OCI-M2 (cell line): ENCODE results near the gene SARNP.
"Not testable (repeated sequence)": the region's sequence is repeated elsewhere in the genome, so short reads cannot be mapped to it uniquely, and the experiment has no call there.

Experiments
- DNase-seq: peaks from one replicate; lab custom pipeline; 2025; ENCODE audit not compliant: unreplicated experiment; lab: John Stamatoyannopoulos, UW

The SARNP gene

DNA sequence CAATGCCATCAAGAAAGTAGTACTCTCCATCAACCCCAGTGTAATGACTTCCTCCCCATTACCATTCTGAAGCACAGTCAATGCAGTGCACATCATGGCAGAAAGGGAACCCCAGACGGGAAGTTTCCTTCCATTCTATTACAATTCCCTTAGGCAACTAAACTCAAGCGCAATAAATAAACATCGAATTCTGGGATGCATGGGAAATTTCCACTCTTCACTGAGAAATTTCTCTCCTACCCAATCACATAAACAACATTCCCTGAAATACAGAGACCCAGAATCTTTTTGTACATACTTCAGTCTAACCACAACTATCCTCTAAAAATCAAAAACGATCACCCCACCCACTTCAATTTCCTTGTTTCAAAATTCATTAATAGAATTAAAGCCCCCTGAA lies 20.0 kb downstream of the SARNP start:
- no peak for DNase-seq

DNA sequence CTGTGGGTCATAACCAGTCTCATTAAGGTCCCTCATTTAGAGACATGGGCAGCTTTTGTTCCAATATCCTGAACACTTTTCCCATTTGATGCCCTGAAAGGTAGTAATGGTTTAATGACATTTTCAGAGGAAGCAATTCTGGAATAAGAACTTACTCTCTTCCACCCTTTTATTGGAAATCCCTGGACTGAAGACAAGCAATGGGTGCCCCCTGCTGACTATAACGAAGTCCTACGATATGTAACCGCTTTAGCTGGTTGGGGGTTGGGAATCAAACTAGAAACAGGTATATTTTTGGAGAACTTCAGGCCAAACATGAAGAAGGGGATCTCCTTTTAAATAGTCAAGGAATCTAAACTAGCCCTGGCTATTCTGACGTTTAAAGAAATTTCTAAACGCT lies 20.5 kb downstream of the SARNP start:
- DNase-seq = no peak

DNA sequence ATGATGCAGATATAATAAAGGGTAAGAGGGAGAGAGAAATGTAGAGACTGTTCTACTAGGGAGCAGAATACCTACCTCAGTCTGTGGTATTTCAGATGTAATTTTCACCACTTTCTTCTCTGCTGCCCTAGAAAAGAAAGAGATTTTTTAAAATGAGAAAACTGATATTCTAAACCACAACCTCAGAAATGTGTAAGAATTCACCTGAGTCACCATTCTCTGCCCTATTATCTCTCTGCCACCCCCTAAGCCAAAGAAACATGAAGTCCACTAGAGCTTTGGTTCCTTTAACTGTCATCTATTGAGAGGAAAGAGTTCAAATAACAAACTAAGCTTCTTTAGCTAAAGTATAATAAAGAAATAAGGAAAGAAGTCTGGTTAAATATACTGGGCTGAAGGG lies 21.6 kb downstream of the SARNP start:
- no peak for DNase-seq

DNA sequence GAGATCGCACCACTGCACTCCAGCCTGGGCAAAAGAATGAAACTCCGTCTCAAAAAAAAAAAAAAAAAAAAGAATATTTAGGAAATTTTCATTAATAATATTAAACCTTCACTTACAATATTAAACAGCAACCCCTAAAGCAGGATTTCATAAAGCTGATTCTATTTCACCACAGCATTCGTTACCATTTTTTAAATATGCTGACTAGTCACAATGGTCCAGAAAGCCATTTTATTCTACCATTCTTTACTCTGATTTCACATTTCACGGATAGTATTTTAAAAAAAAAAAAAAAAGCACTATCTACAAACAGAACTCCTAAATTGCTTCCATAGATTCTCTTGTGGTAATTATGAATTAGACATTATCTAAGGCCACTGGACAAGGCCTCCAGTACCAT lies 27.6 kb downstream of the SARNP start:
- DNase-seq = no peak

DNA sequence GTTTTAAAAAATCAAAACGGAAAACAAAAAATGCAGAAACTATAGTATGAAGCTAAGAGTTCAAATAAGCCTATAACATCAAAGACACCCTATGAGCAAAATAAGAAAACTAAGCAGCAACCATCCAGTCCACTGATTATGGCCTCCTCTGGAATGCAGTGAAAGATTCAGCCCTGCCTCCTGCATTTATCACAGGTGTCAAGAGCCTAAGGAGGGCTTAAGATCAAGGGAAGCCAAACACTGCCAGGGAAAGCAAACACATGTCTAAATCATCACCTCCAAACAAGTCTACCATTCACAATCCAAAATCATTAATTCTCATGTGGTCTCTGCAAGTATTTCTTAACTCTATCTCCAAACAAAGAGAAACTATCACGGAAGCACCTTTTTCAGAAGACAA lies 28.4 kb downstream of the SARNP start:
- no peak for DNase-seq

DNA sequence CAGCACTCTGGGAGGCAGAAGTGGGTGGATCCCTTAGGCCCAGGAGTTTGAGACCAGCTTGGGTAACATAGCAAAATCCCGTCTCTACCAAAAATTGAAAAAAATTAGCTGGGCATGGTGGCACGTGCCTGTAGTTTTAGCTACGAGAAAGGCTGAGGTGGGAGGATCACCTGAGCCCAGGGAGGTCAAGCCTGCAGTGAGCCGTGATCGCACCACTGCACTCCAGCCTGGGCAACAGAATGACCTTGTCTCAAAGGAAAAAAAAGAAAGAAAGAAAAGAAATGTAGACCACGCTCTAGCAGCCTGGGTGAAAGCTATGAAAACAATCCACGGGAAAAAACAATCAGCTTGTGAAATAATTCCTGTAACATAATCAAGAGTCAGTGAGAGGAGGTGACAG lies 29.0 kb downstream of the SARNP start:
- DNase-seq = no peak

DNA sequence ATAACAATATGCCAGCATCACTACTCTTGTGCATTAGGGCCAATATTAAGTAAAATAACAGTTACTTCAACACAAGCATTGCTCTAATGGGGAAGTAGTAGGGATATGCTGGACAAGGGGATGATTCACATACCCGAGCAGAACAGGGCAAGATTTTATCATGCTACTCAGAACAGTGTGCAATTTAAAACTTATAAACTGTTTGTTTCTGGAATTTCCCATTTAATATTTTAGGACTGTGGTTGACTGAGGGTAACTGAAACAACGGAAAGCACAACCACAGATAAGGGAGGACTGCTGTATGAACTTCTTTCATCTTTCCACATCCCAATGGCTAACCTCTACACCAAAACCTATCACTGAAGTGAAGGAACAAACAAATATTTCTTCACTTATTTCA lies 36.8 kb downstream of the SARNP start:
- DNase-seq = no peak

DNA sequence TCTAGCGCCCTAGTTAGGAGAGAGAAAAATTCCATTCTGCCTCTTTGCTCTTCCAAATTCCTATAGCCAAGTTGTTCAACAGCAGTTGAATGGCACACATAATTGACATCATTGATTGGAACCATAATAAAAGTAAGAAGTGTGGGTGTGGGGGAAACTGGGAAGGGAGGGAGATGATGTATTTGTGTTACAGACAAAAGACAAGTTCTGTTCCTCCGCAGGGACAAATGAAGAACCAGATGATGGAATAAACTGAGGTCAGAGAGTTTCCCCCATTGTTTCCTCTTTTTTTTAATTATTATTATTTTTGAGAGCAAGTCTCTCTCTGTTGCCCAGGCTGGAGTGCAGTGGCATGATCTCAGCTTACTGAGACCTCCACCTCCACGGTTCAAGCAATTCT lies 39.7 kb downstream of the SARNP start:
- no peak for DNase-seq

DNA sequence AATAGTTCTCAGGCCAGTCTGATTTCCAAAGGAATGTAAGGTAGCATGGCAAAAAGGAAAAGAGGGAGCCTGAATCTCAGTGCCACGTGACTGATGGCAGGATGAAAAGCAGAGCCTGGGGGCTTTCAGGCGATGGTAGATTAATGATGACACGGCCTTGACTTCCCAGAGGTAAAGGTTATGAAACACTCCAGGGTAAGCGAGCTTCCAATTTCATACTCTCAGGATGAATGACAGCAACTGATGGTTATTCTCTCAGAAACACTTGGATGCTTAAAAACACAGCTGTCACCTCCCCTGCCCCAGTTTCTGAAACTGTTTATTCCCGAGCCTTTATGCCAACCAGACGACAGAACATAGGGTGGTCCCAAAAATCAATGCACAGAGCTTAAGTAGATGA lies 45.8 kb downstream of the SARNP start:
- DNase-seq = no peak

DNA sequence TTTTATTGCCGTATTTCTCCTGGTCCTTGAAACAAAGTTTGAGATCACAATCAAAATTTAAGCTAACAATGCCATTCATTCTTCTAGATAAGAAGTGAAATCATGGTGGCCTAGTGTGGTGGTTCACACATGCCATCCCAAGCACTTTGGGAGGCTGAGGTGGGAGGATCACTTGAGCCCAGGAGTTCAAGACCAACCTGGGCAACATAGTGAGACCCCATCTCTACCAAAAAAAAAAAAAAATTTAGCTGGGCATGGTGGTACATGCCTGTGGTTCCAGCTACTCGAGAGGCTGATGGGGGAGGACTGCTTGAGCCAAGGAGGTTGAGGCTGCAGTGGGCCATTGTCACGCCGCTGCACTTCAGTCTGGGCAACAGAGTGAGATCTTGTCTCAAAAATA lies 50.4 kb downstream of the SARNP start:
- no peak for DNase-seq

DNA sequence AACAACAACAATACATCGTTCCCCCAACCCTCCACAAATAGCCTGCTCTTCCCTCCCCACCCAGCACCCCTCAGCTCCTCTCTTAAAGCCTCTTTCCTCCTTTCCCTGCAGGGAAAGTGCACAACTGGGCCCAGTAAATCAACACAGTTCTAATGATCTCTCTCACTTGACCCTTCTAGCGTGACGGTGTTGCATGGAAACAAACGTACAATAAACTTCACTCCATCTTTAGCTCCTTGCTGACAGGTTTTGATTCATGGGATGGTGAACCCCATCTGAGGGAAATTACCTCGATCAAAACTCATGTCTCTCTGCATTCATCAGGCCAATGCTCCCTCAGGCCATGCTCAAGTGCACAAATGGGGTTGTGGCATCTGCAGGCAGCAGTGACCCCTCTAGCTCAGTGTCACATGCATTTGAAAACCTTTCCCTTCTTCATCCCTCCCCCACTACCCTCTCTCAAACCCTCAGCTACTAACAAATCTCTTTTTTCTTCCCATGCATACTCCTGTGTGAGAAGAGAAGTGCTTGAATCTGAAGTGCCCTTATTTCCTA lies 51.7 kb downstream of the SARNP start:
- DNase-seq = no peak

DNA sequence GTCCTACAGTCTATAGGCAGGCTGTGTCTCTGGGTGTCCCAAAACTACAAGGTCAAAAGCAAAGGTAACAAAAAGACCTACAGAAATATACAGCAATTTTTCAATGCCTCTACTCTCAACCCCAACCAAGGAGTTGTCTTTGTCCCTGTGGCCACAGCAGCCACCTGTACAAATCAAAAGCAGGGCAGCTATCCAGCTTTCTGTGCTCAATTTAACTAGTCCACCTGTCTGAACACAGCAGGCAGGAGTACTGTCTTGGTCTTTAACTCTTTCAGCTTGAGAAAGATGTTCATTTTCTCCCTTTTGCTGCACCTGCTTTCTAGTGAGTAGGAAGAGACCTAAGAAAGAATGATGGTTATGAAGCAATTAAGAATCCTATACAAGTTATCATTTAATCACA lies 54.9 kb downstream of the SARNP start:
- DNase-seq = no peak

DNA sequence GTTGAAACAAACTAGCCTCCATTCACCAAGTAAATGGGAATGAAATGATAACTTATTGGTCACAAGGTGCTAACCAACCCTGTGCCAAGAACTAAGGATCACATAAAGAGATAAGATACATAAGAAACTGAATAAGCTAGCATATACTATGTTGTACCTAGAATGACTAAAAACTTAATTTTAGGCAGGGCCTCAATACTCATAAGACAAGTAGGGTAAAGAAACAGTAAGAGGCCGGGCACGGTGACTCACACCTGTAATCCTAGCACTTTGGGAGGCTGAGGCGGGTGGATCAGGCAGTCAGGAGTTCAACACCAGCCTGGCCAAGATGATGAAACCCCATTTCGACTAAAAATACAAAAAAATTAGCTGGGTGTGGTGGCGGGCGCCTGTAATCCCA lies 56.9 kb downstream of the SARNP start:
- no peak for DNase-seq

DNA sequence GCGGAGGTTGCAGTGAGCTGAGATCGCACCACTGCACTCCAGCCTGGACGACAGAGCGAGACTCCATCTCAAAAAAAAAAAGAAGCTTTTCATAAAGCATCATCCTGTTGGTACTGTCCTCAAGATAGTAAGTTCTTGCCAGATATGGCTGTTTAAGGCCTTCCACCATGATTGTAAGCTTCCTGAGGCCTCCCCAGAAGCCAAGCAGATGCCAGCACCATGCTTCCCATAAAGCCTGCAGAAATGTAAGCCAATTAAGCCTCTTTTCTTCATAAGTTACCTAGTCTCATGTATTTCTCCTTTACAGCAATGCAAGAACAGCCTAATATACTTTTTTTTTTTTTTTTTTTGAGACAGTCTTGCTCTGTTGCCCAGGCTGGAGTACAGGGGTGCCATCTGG lies 58.9 kb downstream of the SARNP start:
- not testable (repeated sequence) for DNase-seq

DNA sequence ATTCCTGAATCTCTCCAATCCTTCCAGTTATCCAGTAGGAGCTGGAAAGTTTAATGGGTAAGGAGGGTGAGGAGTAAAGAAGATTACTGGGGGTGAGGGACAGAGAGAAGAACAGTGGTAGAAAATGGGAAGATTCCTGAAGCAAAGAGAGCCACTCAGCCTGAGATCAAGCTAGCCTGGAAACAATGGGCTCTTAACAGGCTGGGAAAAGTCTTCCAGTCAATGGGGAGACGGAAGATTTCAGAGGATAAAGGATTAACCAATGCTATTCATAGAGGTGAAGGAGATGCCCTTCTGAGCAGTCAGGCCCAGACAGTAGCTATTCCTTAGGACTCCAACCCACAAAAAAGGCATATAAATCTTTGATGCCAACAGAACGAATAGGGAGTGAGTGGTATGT lies 59.8 kb downstream of the SARNP start:
- DNase-seq = no peak

DNA sequence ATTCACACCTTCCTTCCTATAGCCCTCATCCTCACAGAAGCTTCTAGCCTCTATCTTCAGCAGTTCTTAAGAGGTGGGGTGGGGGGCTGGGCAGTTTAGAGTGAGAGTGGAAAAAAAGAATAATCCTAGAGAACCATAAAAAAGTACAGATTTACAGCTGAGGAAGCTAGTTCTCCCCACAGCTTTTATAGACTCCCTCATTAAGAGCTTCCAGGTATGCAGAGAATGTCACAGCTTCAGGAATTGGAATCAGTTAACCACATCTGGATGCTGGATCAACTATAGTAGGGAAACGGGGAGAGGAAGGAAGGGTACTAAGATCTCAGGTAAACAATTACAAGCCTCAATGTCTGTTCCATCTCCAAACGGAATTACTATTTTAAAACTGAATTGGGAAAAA lies 62.3 kb downstream of the SARNP start:
- no peak for DNase-seq

DNA sequence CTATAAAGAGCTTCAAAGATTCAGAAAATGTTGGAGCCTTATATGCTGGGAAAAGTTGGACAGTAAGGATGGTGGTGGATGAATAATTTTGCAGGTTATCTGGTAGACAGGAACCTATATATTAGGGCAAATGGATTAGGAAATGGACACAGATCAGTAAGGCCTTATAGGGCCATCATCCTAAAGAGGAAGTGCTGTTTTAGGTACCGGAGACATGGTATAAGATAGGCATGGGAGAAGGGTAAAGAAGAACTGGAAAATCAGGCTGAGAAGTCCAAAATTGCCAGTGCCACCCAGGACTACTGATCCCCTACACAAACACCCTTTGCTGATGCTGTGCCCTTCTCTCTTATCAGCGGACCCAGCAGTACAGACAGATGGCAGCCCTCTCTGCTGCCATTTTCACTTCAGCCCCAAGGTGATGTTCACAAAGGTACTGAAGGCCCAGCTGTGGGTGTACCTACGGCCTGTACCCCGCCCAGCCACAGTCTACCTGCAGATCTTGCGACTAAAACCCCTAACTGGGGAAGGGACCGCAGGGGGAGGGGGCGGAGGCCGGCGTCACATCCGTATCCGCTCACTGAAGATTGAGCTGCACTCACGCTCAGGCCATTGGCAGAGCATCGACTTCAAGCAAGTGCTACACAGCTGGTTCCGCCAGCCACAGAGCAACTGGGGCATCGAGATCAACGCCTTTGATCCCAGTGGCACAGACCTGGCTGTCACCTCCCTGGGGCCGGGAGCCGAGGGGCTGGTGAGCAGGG lies 69.1 kb downstream of the SARNP start:
- no peak for DNase-seq

DNA sequence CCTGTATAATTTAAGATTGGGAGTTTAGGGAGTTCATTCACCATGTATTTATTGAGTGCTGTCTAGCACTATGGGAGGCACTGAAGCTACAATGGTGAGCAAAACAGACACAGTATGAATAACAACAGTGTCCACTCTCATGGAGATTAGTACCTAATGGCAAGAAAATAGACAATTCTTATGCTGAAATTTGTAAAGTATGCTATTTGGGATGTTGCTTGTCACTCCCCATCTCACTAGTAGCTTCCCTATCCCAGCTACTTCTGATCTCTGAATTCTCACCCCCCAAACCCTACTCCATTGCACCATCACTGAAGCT lies 70.7 kb downstream of the SARNP start:
- no peak for DNase-seq

DNA sequence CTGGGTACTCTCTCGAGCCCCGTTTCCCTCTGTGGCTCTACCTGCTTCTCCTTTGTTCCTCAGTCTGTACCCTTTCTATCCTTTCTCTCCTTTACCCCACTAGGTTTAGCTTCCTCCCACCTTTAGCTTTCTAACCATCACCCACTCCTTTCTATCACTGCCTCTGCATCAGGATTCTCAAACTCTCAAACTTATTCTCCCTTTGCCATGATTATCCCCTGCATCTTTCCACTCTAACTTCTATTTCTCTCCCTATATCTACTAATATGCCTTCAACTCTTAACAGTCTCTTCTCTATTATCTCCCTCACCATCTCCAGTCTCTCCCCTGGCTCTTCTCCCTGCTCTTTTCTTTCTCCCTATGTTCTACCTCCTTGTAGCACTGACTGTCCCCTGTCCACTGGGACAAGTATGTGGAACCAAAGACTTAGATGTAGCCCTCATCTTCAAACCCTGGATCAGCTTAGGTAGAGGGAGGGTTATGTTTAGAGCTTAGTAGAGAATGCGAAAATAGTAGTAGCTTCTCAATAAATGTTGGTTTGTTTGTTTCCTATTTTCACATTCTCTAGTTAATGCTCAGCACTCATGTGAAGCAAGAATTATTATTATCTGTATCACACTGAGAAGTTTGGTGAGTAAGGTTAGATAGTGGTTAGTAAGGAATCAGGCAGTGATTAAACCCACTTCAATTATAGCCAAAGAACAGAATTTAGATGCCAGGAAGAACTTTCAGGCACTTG lies 71.2 kb downstream of the SARNP start:
- no peak for DNase-seq

DNA sequence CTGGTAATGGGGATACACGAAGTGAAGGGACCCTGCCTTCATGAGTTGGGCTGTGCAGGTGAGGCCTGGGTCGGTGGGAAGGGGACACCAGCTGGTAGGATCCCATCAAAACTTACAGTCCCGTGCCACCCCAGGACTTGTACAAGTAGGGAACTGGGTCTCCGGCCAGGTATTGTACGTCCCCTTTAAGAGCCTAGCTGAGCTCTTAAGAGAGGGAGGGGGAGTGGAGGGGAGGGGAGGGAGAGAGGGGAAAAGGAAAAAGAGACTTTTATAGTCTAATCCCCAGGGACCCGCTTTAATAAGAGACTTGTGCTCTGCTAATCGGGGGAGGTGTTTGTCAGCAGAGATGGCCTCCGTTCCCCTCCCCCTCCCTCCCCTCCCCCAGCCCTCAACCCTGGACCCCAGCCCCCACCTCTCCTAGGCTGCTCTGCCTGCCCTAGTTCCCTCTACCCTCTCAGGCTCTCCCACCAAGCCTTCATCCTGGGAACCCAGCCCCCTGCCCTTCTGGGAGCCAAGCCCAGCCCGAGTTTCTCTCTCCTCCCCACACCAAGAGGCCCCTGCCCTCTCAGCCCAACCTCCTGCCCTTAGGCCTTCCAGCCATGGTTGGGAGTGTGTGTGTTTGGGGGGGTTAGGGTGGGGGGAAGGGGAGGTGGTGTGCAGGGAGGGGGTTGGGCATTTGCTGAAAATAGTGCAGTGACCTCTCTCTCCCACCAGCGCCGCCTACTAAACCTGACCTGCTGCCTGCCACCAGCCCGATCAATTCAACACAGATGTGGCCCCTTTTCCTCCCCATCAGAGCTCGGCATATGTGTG lies 72.0 kb downstream of the SARNP start:
- DNase-seq = no peak

DNA sequence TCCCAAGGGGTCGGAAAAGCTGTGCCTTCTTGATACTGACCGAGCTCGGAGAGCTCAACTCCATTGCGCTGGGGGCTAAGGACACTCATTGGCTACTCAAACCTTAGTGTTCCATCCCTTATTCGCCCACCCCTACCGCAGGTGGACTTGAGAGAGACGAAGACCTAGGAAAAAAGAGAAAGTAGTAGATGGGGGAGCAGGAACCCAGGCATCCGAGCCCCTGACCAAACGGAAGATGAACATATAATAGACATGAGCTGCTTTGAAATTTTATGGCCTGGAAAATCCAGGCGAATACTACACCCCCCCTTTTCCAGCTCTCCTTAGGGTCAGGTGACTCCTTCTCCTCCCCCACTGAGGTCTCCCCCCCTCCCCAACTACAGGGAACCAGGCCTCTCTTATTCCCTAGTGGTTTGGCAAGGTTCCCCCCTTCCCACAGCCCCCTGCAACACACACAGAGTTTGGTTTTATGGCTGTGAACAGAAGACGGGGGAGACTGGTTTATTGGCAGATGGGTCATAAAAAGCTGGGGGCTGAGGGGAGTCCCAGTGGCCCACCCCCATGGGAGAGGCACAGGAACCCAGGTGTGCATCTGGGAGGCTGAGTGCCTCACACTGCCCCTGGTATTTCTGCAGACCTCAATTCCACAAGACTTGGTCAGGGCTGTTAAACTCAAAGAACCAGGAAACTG lies 73.0 kb downstream of the SARNP start:
- DNase-seq = no peak
